ENCODE results near the gene P4HA2.

P4HA2 gene

DNA sequence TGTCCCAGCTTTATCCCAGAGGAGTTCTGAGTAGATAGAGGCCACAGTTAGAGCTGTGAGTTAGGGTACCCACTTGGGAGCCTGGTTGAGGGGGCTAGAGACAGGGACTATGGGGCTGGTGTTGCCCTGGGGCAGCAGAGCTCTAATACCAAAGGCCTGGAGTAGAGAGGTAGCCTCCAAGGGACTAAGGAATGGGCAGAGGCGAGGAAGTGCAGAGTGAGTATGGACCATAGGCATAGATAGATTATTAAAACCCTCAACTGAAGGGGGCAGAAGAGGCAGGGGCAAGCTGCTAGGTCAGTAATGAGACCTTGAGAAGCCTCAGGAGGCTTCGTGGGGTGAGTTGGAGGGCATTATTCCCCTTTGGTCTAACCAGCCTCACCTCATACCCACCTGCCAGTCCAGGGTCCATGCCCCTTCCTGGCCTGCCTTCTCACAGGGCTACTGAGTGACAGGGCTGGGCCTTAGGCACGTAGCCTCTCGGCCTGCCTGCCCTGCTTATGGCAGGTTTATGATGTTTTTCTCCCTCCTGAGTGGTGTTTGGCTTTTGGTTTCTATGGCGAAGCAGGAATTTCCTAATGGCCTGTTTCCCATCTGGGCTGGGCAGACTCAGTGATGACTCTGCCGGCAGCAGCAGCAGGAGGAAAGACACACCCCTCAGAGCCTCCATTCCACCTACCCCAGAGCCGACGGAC, 37.8 kb upstream of the P4HA2 start:
- H3K4me3 ChIP-seq (ENCODE audit: control insufficient read depth, low read depth, low read length), result no peak overlapping the region
- peak; percentile 91 for DNase-seq (ENCODE audit: low read depth)
- TF ChIP-seq, protein P1, sequence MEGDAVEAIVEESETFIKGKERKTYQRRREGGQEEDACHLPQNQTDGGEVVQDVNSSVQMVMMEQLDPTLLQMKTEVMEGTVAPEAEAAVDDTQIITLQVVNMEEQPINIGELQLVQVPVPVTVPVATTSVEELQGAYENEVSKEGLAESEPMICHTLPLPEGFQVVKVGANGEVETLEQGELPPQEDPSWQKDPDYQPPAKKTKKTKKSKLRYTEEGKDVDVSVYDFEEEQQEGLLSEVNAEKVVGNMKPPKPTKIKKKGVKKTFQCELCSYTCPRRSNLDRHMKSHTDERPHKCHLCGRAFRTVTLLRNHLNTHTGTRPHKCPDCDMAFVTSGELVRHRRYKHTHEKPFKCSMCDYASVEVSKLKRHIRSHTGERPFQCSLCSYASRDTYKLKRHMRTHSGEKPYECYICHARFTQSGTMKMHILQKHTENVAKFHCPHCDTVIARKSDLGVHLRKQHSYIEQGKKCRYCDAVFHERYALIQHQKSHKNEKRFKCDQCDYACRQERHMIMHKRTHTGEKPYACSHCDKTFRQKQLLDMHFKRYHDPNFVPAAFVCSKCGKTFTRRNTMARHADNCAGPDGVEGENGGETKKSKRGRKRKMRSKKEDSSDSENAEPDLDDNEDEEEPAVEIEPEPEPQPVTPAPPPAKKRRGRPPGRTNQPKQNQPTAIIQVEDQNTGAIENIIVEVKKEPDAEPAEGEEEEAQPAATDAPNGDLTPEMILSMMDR (IDR thresholded peaks at IDR 0.05; ENCODE audit: control insufficient read depth, insufficient read depth, low read depth, low read length, missing control alignments), result no peak

DNA sequence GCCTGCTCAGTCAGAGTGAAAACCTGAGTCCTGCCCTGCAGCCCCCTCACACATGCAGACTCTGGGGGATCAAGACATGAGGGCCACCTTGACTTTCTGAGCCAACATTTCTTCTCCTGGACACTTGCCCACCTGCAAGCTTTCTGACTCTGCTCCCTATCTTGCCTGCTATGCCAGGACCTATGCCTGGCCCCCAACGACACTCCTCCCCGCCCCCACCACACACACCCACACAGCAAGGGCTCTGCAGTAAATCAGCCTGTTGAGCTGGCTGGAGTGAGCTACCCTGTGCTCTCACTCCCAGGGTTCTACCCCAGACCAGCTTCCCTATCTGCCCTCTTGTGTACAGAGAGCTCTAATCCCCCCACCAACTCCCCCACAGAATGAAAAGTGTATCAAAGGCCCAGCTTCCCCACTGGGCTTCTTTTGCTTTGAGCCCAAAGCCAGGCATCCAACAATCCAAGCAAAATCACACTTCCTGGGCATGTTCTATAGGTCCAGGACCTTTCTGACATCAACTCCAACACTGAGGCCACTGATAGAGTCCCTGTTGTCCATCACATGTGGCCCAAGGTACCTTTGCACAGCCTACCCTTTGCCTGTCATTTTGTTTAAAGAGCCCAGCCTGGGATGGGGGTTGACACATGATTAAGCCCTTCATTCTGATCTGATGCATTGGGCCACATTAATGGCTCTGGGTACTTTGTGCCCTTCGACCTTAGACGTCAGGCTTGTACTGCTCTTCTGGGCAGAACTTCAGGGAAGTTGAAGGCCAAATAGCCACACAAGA, 37.1 kb upstream of the P4HA2 start:
- no peak overlapping the region for H3K4me3 ChIP-seq (ENCODE audit: control insufficient read depth, low read depth, low read length)
- DNase-seq (ENCODE audit: low read depth), result no peak
- TF ChIP-seq, protein P1 (IDR thresholded peaks at IDR 0.05; ENCODE audit: control insufficient read depth, insufficient read depth, low read depth, low read length, missing control alignments), result no peak

DNA sequence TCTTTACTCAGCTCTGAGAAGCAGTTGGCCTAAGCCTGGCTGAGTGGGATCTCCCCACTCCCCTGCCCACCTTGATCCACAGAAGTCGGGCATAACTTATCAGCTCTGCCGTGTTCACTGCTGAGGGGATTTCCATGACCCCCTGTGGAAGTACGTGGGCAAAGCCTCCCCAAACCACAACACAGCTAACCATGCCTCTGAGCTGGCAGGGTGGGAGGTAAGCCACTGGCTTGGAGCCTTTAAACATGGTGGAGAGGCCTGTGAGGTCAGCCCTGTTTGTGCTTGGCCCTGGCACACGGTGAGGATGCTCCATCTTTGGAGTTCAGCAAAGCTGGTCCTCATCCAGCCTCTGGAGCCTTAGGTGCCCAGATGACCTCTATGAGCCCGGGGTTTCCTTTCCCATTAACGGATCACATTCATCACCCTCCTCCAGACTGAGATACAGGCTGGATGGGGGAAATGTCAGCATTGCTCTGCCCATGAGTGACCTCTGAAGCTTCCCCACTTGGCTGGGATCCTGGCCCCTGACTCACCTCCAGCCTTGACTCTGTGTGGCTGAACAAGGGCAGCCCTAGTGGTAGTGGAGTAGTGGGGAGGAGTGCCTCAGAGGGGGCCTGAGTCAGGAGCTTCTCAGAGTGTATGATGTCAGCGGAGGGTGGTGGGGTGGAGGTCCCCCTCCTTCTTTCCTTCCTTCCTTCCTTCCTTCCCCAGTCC, 36.1 kb upstream of the P4HA2 start:
- DNase-seq (ENCODE audit: low read depth), result peak; percentile 59
- TF ChIP-seq, protein P1 (IDR thresholded peaks at IDR 0.05; ENCODE audit: control insufficient read depth, insufficient read depth, low read depth, low read length, missing control alignments), result peak; percentile 23
- H3K4me3 ChIP-seq (ENCODE audit: control insufficient read depth, low read depth, low read length), result no peak overlapping the region

DNA sequence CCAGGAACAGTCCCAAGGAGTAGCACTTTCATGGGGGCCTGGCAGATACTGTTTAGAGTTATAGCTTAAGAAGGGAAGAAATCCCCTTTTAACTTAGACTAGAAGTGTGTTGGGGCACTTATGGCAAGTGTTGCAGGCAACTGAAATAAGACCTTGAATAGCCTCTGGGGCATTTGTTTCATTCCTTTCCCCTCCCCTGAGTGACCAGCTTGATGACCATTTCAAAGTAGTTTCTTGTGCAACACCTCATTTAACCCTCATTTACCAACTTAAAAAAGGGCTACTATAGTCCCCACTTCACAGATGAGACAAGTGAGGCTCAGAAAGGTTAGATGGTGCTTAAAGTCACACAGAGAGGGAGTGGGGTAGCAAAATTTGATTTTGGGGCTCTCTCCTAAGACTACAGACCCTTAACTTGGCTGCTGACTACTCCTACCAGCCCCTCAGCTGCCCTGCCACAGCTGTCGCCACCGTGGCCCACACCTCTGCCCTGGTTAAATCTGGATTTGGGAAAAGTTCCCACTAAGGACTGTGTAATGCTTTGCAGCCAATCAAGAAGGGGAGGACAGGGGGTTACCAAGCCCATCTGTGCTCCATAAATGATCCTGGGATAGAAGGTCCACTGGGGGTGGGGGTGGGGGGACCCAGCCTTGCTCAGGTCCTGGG, 35.4 kb upstream of the P4HA2 start:
- H3K4me3 ChIP-seq (ENCODE audit: control insufficient read depth, low read depth, low read length), result no peak overlapping the region
- no peak for DNase-seq (ENCODE audit: low read depth)
- TF ChIP-seq, protein P1 (IDR thresholded peaks at IDR 0.05; ENCODE audit: control insufficient read depth, insufficient read depth, low read depth, low read length, missing control alignments), result no peak

DNA sequence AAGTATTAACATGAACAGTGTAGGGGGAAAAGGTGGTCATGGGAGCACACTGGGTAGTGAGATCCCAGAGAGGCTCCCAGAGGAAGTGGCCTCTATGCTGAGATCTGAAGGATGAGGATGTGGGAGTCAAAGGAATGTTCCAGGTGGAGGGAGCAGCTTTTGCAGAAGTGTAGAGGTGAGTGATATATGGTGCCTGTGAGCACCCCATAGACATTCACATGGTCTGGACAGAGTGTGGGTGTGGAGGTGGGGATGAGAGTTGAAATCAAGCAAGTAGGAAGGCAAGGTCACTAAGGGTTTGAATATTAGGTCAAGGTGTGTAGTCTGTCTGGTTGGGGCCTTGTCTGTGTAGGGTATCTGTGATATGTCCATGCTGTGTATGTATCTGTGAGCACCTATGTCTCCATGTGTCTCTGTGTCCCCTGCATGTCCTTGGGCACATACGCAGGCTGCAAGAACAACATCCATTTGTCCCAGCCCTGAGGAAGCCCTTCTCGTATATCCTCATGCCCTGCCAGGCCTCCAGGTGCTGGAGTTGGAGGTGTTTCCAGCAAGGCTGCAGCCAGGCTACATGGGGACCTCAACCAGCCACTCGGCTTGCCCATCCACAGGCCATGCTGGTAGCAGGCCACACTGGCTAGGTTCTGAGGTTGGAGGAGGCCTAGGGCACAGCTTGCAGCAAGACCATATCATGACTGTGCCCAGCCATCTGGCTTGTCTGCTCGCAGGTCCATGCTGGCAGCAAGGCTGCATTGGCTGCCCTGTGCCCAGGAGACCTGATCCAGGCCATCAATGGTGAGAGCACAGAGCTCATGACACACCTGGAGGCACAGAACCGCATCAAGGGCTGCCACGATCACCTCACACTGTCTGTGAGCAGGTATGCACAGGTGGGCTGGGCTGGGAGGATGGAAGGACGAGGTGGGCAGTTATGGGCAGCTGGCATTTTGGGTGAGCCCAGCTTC, 34.5 kb upstream of the P4HA2 start:
- H3K4me3 ChIP-seq (ENCODE audit: control insufficient read depth, low read depth, low read length), result no peak overlapping the region
- DNase-seq (ENCODE audit: low read depth), result no peak
- TF ChIP-seq, protein P1 (IDR thresholded peaks at IDR 0.05; ENCODE audit: control insufficient read depth, insufficient read depth, low read depth, low read length, missing control alignments), result no peak

Measured in AG09309 (cell line).